ENCODE results near the gene PLA1A.

PLA1A gene

DNA sequence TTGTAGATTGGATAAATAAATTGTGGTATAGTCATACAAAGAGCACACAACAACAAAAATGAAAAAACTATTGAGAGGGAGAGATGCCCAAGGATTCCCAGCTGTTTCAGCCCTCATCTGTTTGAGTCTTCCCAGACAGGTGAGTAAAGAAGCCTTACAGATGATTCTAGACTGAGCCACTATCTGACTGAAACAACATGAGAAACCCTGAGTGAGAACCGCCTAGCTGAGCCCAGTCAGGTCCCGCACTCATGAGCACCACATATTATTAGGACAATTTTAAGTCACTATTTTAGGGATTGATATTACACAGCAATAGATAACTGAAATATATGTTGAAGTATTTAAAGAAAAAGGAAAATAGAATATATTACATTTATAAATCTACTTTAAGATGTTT, 43.7 kb downstream of the PLA1A start:
- DNase-seq: no peak

GRCh38 chr3:119642746-119643473, 45.2 kb downstream of the PLA1A start:
- no peak for DNase-seq

- DNase-seq: no peak
Measured at GRCh38 chr3:119643528-119643927, 45.8 kb downstream of the PLA1A start.

DNA sequence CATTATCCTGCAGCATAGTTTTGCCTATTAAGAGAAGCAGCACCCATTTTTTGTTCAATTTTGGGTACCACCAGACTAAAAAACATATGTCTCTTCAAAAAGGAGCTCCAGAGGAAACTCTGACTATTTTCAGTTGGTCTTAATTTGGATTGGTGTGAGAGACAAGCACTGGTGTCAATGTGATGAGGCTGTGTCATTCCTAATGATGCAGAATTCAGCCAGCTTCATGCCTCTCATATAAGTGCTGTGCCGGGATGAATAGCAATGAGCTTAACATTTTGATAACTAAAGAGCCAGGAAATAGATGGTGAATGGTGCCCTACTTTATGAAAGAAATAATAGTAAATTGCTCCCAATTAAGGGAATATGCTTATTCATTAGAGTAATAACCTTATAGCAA, 46.8 kb downstream of the PLA1A start:
- DNase-seq: no peak

- DNase-seq: no peak
Measured at GRCh38 chr3:119645813-119646212, 48.1 kb downstream of the PLA1A start.

DNA sequence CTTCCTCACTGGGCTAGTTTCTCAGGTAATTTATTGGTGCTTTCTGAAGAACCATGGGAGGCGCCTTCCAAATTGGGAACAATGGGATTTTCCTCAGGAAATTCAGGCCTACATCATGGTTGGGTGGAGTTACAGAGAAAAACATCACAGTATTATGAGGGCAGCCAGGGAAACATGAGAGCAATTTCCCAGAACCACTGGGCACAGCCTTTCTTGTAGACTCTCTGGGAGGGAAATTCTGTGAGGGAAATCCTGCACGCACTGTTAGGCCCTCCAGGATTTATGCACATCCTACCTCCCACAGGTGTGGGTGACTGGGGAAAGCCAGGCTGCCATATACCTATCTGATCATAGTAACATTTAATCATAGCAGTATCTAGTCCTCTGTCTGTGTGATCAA, 49.5 kb downstream of the PLA1A start:
- DNase-seq: no peak

DNA sequence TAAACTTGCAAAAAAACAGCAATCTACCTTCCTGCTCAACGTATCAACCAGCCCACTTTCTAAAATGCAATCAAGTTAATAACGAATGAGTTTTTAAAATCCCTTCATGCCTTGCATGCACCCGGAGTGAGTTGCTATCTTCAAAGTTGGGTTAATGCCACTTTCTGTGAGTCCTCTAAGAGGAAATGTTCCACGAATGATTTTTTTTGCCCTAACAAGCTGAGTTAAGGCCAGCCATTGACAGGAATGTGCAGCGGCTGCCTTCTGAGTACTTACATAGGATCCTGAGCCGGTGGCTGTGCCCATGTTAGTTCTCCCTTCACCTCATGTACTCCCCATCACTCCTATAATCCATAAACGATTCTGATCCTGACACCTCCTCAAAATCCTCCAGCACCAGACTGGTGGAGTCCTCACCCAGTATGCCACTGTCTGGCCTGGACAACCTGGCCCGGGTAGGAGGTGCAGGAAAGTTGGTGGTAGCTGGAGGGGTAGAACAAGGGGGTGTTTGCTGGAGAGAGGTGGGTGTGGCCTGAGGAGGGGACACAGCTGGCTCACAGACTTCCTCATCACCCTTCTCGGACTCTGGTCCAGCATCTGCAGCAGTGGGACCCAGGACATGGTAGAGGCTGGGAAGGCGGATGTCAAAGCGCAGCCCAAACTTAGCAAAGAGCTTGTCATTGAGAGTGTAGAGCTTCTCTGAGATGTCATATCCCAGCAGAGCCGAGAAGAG, 50.3 kb downstream of the PLA1A start:
- no peak for DNase-seq

DNA sequence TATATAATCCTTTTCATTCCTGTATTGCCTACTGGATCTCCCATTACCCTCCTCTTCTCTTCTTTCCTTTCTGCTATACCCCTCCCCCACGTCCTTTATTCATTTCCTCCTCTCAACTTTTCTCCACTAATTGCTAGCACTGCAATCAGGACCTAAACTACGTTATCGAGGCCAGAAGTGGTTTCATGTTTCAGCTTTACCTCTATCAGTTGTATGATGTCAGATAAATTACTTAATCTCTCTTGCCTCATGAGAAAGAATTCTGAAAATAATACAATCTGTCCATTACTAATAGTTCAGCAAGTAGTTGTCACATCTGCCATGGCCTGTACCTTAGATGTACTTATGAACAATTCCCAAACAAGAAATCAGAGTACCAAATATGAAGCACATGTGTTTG, 52.1 kb downstream of the PLA1A start:
- DNase-seq: no peak

DNA sequence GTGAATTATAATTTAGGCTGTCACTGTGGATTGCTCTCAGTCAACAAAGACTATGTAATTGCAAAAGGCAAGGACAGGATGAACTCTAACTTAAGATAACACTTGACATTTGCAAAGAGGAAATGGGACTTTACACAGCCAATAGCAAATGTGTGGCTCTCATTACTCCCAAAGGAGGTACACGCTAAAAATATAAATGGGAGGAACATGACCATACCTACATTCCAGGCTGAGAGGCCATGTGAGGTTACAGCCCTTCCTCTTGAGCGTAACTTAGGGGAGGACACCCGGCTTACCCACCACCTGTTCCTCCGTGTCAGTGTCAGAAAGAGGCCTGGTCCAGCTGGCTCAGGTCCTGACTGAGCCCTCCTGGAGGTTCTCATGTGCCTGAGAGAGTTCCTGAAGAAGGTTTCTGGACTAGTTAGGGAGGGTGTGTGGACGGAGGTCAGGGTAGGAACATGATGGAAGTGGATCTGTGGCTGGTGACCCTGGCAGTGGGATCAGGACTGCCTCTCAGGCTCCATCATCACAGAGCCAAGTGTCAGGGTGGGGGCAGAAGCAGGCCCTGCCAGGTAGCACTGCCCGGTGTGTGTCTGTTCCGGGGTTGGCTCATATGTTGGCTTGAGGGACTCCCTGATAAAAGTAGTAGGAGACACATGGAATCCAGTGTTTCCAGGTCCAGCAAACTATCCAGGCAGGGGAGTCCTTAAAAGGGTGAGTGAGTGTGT, 54.8 kb downstream of the PLA1A start:
- no peak for DNase-seq

GRCh38 chr3:119653876-119654275, 56.2 kb downstream of the PLA1A start:
- DNase-seq: no peak

- no peak for DNase-seq
Measured at GRCh38 chr3:119657887-119658702, 60.4 kb downstream of the PLA1A start.

DNA sequence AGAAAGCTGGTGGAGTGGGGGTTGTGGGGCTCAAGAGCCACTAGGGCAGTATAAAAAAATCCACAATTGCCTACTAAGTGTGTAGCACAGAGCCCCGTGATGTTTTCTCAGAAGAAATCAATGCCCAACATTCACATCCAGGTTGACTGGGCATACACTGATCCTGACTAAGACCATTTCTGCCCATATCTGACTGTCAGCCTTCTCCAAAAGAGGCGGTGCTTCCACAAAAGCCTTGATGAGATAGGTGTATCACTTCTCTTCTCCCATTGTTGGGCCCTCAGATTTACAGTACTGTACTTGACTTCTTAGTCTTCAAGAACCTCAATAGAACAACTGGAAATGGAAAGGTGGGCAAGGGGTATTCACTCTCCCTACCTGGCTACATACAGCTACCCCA, 61.3 kb downstream of the PLA1A start:
- DNase-seq: no peak

- no peak for DNase-seq
Measured at GRCh38 chr3:119659606-119660291, 62.1 kb downstream of the PLA1A start.

GRCh38 chr3:119660474-119661440, 63.1 kb downstream of the PLA1A start, which contains the start of gene POPDC2:
Gene POPDC2 (minus strand): TSS chr3:119660589. CDS start chr3:119660423, 166 bp downstream.
- no peak for DNase-seq

- no peak for DNase-seq
Measured at GRCh38 chr3:119662604-119663373, 65.1 kb downstream of the PLA1A start.

GRCh38 chr3:119663885-119664284, 66.2 kb downstream of the PLA1A start:
- no peak for DNase-seq

- DNase-seq: no peak
Measured at GRCh38 chr3:119664370-119664769, 66.7 kb downstream of the PLA1A start.

- DNase-seq: no peak
Measured at GRCh38 chr3:119664850-119665379, 67.2 kb downstream of the PLA1A start.

GRCh38 chr3:119665954-119666559, 68.4 kb downstream of the PLA1A start:
- DNase-seq: no peak

Measured in stimulated activated CD4-positive, alpha-beta T cell treated with anti-CD3 and anti-CD28 coated beads, Interleukin-2, amount 100 ng/mL, for 48 hours (primary cell).